HG03432 (cell line): ENCODE data around the gene SNRNP48.

Source experiments
- ATAC-seq: cut with Tn5 transposase; IDR thresholded peaks from one replicate; pipeline ENCODE4 v1.9.1; 2021; ENCODE audit warnings: mild to moderate bottlenecking, moderate library complexity; ENCODE audit not compliant: unreplicated experiment

Gene SNRNP48

GRCh38 chr6:7591770-7592169 is 1.8 kb downstream of the SNRNP48 start:
- ATAC-seq = no peak

GRCh38 chr6:7593229-7593628 is 3.2 kb downstream of the SNRNP48 start:
- ATAC-seq = no peak

GRCh38 chr6:7594579-7595125 is 4.7 kb downstream of the SNRNP48 start:
- no peak for ATAC-seq

- ATAC-seq = no peak
Measured at GRCh38 chr6:7604003-7604402, 14.0 kb downstream of the SNRNP48 start.

- ATAC-seq = peak; percentile 51
Measured at GRCh38 chr6:7604506-7604905, 14.5 kb downstream of the SNRNP48 start.

GRCh38 chr6:7615611-7616383 is 25.8 kb downstream of the SNRNP48 start:
- ATAC-seq = no peak

GRCh38 chr6:7617801-7618764 is 28.1 kb downstream of the SNRNP48 start:
- ATAC-seq = peak; percentile 77

- ATAC-seq = no peak
Measured at GRCh38 chr6:7621761-7622160, 31.8 kb downstream of the SNRNP48 start.

GRCh38 chr6:7624796-7625710 is 35.1 kb downstream of the SNRNP48 start:
- no peak for ATAC-seq

- no peak for ATAC-seq
Measured at GRCh38 chr6:7628479-7628878, 38.5 kb downstream of the SNRNP48 start.

- ATAC-seq = no peak
Measured at GRCh38 chr6:7628909-7629308, 38.9 kb downstream of the SNRNP48 start.

GRCh38 chr6:7629321-7629720 is 39.3 kb downstream of the SNRNP48 start:
- no peak for ATAC-seq

- no peak for ATAC-seq
Measured at GRCh38 chr6:7630792-7631191, 40.8 kb downstream of the SNRNP48 start.

- no peak for ATAC-seq
Measured at GRCh38 chr6:7631466-7631865, 41.5 kb downstream of the SNRNP48 start.

GRCh38 chr6:7632501-7633290 is 42.7 kb downstream of the SNRNP48 start:
- ATAC-seq = no peak

GRCh38 chr6:7633361-7633760 is 43.4 kb downstream of the SNRNP48 start:
- ATAC-seq = no peak

- ATAC-seq = no peak
Measured at GRCh38 chr6:7636151-7636550, 46.2 kb downstream of the SNRNP48 start.

- ATAC-seq = no peak
Measured at GRCh38 chr6:7637533-7637932, 47.5 kb downstream of the SNRNP48 start.

- ATAC-seq = no peak
Measured at GRCh38 chr6:7639427-7639826, 49.4 kb downstream of the SNRNP48 start.

- no peak for ATAC-seq
Measured at GRCh38 chr6:7640016-7640415, 50.0 kb downstream of the SNRNP48 start.
